ENCODE data around the gene ADGRA1.

Gene ADGRA1

DNA sequence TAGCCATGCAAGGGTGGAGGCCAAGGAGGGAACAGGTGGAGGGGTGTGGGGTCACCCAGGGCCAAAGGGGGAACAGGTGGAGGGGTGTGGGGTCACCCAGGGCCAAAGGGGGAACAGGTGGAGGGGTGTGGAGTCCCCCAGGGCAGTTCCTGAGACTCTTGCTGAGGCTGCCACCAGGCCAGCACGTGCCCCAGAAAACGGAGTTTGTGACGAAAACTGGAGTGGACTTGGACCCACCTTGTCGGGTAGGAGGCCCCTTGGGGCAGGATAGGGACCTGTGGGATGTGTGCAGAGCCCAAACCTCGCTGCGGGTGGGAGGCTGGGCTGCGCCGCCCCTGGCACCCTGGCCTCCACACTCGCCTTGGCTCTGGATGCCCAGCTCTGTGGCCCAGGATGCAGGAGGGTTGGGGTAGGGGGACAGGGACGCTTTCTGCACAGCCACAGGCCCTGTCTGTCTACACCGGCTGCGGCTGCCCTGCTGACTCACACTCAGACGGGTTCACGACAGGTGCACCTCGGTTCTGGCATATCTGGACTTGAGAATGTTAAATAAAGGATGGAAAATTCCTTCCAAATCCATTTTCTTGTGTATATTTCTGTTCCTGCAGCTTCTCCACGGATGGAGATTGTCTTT lies 562 bp upstream of the ADGRA1 start:
- TF ChIP-seq, protein P1, sequence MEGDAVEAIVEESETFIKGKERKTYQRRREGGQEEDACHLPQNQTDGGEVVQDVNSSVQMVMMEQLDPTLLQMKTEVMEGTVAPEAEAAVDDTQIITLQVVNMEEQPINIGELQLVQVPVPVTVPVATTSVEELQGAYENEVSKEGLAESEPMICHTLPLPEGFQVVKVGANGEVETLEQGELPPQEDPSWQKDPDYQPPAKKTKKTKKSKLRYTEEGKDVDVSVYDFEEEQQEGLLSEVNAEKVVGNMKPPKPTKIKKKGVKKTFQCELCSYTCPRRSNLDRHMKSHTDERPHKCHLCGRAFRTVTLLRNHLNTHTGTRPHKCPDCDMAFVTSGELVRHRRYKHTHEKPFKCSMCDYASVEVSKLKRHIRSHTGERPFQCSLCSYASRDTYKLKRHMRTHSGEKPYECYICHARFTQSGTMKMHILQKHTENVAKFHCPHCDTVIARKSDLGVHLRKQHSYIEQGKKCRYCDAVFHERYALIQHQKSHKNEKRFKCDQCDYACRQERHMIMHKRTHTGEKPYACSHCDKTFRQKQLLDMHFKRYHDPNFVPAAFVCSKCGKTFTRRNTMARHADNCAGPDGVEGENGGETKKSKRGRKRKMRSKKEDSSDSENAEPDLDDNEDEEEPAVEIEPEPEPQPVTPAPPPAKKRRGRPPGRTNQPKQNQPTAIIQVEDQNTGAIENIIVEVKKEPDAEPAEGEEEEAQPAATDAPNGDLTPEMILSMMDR (IDR thresholded peaks at IDR 0.05; ENCODE audit: low read depth, low read length) = no peak
- no peak for DNase-seq
- Histone ChIP-seq H3K4me1 (no peaks in the 10 kb centered on the region), H3K27me3 (peaks cover 61% of the 10 kb centered on the region), H3K36me3 (no peaks in the 10 kb centered on the region), H3K4me3 (ENCODE audit: low read depth, low read length) (no peak overlapping the region), H3K9me3 (no peaks in the 10 kb centered on the region)

DNA sequence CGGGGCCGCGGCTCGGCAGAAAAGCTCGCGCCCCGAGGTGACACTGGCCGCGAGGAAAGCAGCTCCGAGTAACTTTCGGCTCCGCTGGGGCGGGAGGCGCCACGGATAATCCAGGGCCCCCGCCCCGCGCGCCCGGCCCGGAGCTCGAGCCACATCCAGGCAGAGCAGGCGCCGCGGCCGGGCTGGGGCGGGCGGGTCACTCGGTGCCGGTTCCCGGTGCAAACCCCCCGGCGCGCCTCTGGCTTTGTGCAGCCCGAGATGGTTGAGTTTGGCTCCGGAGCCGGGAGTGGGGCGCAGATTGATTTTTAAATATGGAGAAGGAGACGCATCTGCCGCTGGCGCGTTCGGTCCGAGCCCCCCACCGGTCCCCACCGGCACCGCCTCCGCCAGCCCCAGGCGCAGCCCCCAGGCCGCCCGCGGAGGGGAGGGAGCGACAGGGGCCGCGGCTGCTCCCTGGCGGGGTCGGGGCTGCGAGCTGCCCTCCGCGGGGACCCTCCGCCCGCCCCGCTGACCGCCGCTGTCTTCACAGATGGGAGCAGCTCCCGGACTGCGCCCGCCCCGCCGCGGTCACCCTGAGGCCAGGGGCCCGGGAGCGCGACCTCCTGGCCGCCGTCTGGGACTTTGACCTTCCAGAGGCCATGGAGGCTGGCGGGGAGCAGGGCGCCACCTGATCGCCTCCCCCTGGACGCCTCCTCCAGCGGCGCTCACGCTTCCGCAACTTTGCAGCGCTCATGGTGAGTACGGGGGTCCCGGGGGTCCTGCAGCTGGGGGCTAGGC lies 643 bp downstream of the ADGRA1 start:
- TF ChIP-seq, protein P1 (IDR thresholded peaks at IDR 0.05; ENCODE audit: low read depth, low read length) = no peak
- Histone ChIP-seq H3K27me3 (peaks cover 68% of the 10 kb centered on the region), H3K9me3 (no peaks in the 10 kb centered on the region), H3K4me3 (ENCODE audit: low read depth, low read length) (no peak overlapping the region), H3K36me3 (no peaks in the 10 kb centered on the region), H3K4me1 (no peaks in the 10 kb centered on the region)
- DNase-seq = no peak

DNA sequence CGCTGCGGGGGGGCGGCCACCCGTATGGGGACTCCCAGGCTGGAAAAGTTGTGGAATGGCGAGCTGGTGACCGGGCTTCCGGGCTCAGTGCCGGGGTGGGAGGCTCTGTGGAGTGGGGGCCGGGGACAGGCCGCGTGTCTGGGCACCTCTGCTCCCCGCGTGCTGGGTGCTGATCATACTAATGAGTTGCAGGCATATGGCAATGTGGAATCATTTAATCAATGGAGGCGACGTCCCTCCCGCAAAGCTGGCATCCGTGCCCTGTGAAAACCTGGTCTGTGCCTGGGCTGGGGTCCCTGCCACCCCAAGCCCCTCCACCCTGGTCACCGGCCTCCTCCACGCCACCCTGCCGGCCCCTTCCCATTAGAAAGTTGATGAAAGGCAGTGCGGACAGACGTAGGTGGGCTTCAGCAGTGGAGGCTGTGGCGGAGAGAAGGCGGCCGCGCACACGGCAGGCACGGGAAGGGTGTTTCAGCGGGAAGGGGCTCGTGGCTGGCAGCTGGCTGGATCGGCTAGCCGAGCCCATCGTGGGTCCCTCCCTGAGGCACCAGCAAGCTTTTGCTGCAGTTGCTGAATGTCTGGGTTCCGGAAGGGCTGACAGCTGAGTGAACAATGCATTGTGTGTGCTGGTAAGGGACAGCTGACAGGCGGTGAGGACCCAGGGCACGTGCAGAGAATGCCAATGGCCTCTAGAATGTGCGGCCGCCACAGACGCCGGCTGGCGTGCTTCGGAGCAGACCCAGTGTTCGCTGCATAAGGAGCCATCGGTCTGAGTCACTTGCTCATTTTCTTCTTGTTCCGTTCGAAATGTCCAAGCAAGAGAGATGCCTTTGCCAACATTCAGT lies 1.5 kb downstream of the ADGRA1 start:
- Histone ChIP-seq H3K36me3 (no peaks in the 10 kb centered on the region), H3K27me3 (peaks cover 77% of the 10 kb centered on the region), H3K4me3 (ENCODE audit: low read depth, low read length) (no peak overlapping the region), H3K4me1 (no peaks in the 10 kb centered on the region), H3K9me3 (no peaks in the 10 kb centered on the region)
- TF ChIP-seq, protein P1 (IDR thresholded peaks at IDR 0.05; ENCODE audit: low read depth, low read length) = no peak
- no peak for DNase-seq

DNA sequence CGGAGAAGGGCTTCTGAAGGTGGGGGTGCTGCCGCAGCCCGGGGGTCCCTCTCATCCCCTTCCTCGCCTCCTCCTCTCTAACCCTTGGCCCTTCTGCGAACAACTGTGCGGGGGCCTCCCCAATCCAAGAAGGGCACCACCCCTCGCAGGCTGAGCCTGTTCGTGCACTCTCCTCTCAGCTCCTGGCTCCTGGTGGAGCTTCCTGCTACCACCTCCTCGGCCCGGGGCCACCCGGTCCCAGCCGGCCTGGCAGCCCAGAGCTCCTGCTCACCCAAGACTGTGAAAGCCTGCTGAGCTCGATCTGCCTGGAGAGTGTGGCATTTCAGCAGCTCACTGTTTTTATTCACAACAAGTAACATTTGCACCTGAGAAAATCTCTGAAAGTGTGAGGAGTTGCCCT lies 2.4 kb downstream of the ADGRA1 start:
- Histone ChIP-seq H3K9me3 (no peaks in the 10 kb centered on the region), H3K4me3 (ENCODE audit: low read depth, low read length) (no peak overlapping the region), H3K27me3 (peaks cover 86% of the 10 kb centered on the region), H3K36me3 (no peaks in the 10 kb centered on the region), H3K4me1 (no peaks in the 10 kb centered on the region)
- DNase-seq = no peak
- TF ChIP-seq, protein P1 (IDR thresholded peaks at IDR 0.05; ENCODE audit: low read depth, low read length) = no peak

DNA sequence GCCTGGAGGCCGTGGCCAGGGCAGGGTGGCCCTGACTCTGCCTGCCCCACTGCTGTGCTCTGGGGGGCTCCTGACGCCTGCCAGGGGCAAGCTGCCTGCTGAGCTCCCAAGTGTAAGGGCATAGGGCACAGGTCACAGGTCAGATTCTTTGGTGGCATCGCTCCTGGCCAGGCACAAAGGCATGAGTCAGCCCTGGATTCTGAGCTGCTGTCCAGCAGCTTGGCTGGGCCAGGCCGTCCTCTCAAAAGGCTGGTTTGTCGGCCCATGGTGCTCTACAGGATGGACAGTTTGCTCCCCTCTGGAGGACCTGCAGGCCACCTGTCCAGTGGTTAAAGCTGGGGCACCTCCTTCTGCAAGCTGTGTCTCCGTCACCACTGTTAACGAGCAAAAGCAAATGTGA lies 2.9 kb downstream of the ADGRA1 start:
- Histone ChIP-seq H3K9me3 (no peaks in the 10 kb centered on the region), H3K4me3 (ENCODE audit: low read depth, low read length) (no peak overlapping the region), H3K27me3 (peaks cover 91% of the 10 kb centered on the region), H3K4me1 (no peaks in the 10 kb centered on the region), H3K36me3 (no peaks in the 10 kb centered on the region)
- TF ChIP-seq, protein P1 (IDR thresholded peaks at IDR 0.05; ENCODE audit: low read depth, low read length) = no peak
- DNase-seq = no peak

All from BE2C (cell line).